ENCODE data around the gene TRIM3.
"Not testable (repeated sequence)": the region's sequence is repeated elsewhere in the genome, so short reads cannot be mapped to it uniquely, and the experiment has no call there.

Gene TRIM3

GRCh38 chr11:6473451-6474412 lies at the start of gene TRIM3:
Gene TRIM3 (minus strand): TSS chr11:6473941. CDS start chr11:6465695, 8,246 bp downstream.
- DNase-seq (ENCODE audit: low spot score) = peak; percentile 89

- no peak for DNase-seq (ENCODE audit: low spot score)
Measured at GRCh38 chr11:6523253-6523652, 49.5 kb upstream of the TRIM3 start.

- not testable (repeated sequence) for DNase-seq (ENCODE audit: low spot score)
Measured at GRCh38 chr11:6521946-6522345, 48.2 kb upstream of the TRIM3 start.

- no peak for DNase-seq (ENCODE audit: low spot score)
Measured at GRCh38 chr11:6520265-6520664, 46.5 kb upstream of the TRIM3 start.

GRCh38 chr11:6516865-6517264 lies 43.1 kb upstream of the TRIM3 start:
- no peak for DNase-seq (ENCODE audit: low spot score)

GRCh38 chr11:6505577-6506240 lies 32.0 kb upstream of the TRIM3 start:
- DNase-seq (ENCODE audit: low spot score) = peak; percentile 75

GRCh38 chr11:6504166-6504565 lies 30.4 kb upstream of the TRIM3 start:
- DNase-seq (ENCODE audit: low spot score) = no peak

GRCh38 chr11:6502382-6502781 lies 28.6 kb upstream of the TRIM3 start:
- DNase-seq (ENCODE audit: low spot score) = no peak

- DNase-seq (ENCODE audit: low spot score) = no peak
Measured at GRCh38 chr11:6498544-6498943, 24.8 kb upstream of the TRIM3 start.

- DNase-seq (ENCODE audit: low spot score) = no peak
Measured at GRCh38 chr11:6498121-6498520, 24.4 kb upstream of the TRIM3 start.

- DNase-seq (ENCODE audit: low spot score) = no peak
Measured at GRCh38 chr11:6497069-6497839, 23.5 kb upstream of the TRIM3 start, which contains the start of gene DNHD1. Gene DNHD1 (plus strand): TSS chr11:6497280. CDS start chr11:6498216, 936 bp downstream.

GRCh38 chr11:6489306-6489705 lies 15.6 kb upstream of the TRIM3 start:
- DNase-seq (ENCODE audit: low spot score) = no peak

- no peak for DNase-seq (ENCODE audit: low spot score)
Measured at GRCh38 chr11:6488821-6489220, 15.1 kb upstream of the TRIM3 start.

GRCh38 chr11:6488342-6488741 lies 14.6 kb upstream of the TRIM3 start:
- DNase-seq (ENCODE audit: low spot score) = no peak

- no peak for DNase-seq (ENCODE audit: low spot score)
Measured at GRCh38 chr11:6486938-6487337, 13.2 kb upstream of the TRIM3 start.

GRCh38 chr11:6486256-6486655 lies 12.5 kb upstream of the TRIM3 start:
- no peak for DNase-seq (ENCODE audit: low spot score)

- no peak for DNase-seq (ENCODE audit: low spot score)
Measured at GRCh38 chr11:6485661-6486060, 11.9 kb upstream of the TRIM3 start.

- DNase-seq (ENCODE audit: low spot score) = no peak
Measured at GRCh38 chr11:6483015-6483414, 9.3 kb upstream of the TRIM3 start.

GRCh38 chr11:6482441-6482840 lies 8.7 kb upstream of the TRIM3 start:
- no peak for DNase-seq (ENCODE audit: low spot score)

GRCh38 chr11:6481924-6482275 lies 8.2 kb upstream of the TRIM3 start:
- DNase-seq (ENCODE audit: low spot score) = no peak

- peak; percentile 98 for DNase-seq (ENCODE audit: low spot score)
Measured at GRCh38 chr11:6481012-6481923, 7.5 kb upstream of the TRIM3 start, which contains the start of the genes ARFIP2 and TIMM10B. Gene ARFIP2 (minus strand): TSS chr11:6481331. CDS start chr11:6480421, 910 bp downstream. Gene TIMM10B (plus strand): TSS chr11:6481501. CDS start chr11:6481517, 16 bp downstream.

All from pons (tissue), 1 donor.